ENCODE measurements around the gene PCLO.
"Not testable (repeated sequence)": the region's sequence is repeated elsewhere in the genome, so short reads cannot be mapped to it uniquely, and the experiment has no call there.

DNA sequence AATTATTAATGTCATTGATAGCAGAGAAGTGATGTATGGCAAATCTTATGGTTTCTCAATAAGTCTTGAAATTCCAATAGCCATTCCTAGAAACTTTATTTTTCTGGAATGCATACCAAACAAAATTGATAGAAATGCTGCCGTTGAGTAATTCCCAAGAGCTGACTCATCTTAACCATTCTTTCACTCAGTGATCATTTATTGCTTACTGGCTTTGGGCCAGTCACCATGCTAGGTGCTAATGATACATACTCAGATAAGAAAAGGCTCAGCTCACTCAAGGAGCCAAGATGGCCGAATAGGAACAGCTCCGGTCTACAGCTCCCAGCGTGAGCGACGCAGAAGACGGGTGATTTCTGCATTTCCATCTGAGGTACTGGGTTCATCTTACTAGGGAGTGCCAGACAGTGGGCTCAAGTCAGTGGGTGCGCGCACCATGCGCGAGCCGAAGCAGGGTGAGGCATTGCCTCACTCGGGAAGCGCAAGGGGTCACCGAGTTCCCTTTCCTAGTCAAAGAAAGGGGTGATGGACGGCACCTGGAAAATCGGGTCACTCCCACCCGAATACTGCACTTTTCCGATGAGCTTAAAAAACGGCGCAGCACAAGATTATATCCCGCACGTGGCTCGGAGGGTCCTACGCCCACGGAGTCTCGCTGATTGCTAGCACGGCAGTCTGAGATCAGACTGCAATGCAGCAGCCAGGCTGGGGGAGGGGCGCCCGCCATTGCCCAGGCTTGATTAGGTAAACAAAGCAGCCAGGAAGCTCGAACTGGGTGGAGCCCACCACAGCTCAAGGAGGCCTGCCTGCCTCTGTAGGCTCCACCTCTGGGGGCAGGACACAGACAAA is 138.6 kb downstream of the PCLO start:
- TF ChIP-seq EZH2 (IDR thresholded peaks at IDR 0.05; ENCODE audit: low read length, unreplicated experiment); EZH2phosphoT487 (IDR thresholded peaks at IDR 0.05; ENCODE audit: borderline replicate concordance, low read length): not testable (repeated sequence)
- TF ChIP-seq, protein P1, sequence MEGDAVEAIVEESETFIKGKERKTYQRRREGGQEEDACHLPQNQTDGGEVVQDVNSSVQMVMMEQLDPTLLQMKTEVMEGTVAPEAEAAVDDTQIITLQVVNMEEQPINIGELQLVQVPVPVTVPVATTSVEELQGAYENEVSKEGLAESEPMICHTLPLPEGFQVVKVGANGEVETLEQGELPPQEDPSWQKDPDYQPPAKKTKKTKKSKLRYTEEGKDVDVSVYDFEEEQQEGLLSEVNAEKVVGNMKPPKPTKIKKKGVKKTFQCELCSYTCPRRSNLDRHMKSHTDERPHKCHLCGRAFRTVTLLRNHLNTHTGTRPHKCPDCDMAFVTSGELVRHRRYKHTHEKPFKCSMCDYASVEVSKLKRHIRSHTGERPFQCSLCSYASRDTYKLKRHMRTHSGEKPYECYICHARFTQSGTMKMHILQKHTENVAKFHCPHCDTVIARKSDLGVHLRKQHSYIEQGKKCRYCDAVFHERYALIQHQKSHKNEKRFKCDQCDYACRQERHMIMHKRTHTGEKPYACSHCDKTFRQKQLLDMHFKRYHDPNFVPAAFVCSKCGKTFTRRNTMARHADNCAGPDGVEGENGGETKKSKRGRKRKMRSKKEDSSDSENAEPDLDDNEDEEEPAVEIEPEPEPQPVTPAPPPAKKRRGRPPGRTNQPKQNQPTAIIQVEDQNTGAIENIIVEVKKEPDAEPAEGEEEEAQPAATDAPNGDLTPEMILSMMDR (conservative IDR thresholded peaks at IDR 0.05; ENCODE audit: low read depth, low read length): not testable (repeated sequence)
